HepG2 (cell line): Measurements from ENCODE around the gene RING1. TPM values are rescaled to one million over a fixed set of nuclear protein-coding genes. Genes with fewer than 3 reads are reported as not detected.

Experiments
- AHDC1 ChIP-seq: sonication (generic); formaldehyde crosslinking; IDR thresholded peaks from 2 replicates; pipeline ENCODE4 v1.5.1; 2020; ENCODE audit warnings: mild to moderate bottlenecking, missing genetic modification reagents, borderline replicate concordance
- FOXJ3 ChIP-seq: sonication (generic); formaldehyde crosslinking; IDR thresholded peaks from 2 replicates; pipeline ENCODE4 v1.4.0; 2020; ENCODE audit warnings: missing genetic modification reagents, mild to moderate bottlenecking, borderline replicate concordance
- HINFP ChIP-seq: sonication (generic); formaldehyde crosslinking; IDR thresholded peaks from 2 replicates; pipeline ENCODE4 v1.4.0; 2020; ENCODE audit warnings: low read depth, mild to moderate bottlenecking, missing genetic modification reagents
- PLSCR1 ChIP-seq: sonication (generic); formaldehyde crosslinking; IDR thresholded peaks from 2 replicates; pipeline ENCODE4 v1.5.0; 2020; ENCODE audit warnings: missing genetic modification reagents, mild to moderate bottlenecking, borderline replicate concordance
- POLR2AphosphoS5 ChIP-seq: IDR thresholded peaks from 2 replicates; pipeline ENCODE4 v1.6.1; 2012; ENCODE audit warnings: low read depth, low read length
- ZBED4 ChIP-seq: sonication (generic); formaldehyde crosslinking; IDR thresholded peaks from 2 replicates; pipeline ENCODE4 v1.4.0; 2020; ENCODE audit warnings: missing genetic modification reagents, borderline replicate concordance
- ZBTB34 ChIP-seq: sonication (generic); formaldehyde crosslinking; IDR thresholded peaks from 2 replicates; pipeline ENCODE4 v1.8.0; 2022; ENCODE audit warnings: mild to moderate bottlenecking, missing genetic modification reagents
- ZNF354B ChIP-seq: sonication (generic); formaldehyde crosslinking; IDR thresholded peaks from 2 replicates; pipeline ENCODE4 v1.8.0; 2022; ENCODE audit warnings: mild to moderate bottlenecking, missing genetic modification reagents
- ZNF549 ChIP-seq: sonication (generic); formaldehyde crosslinking; IDR thresholded peaks from 2 replicates; pipeline ENCODE4 v1.5.0; 2020; ENCODE audit warnings: missing genetic modification reagents
- ZNF557 ChIP-seq: sonication (generic); formaldehyde crosslinking; IDR thresholded peaks from 2 replicates; pipeline ENCODE4 v1.4.0; 2020; ENCODE audit warnings: missing genetic modification reagents
- ZNF598 ChIP-seq: sonication (generic); formaldehyde crosslinking; IDR thresholded peaks from 2 replicates; pipeline ENCODE4 v1.5.1; 2020; ENCODE audit warnings: mild to moderate bottlenecking, missing genetic modification reagents, borderline replicate concordance
- ZNF768 ChIP-seq: sonication (generic); formaldehyde crosslinking; IDR thresholded peaks from 2 replicates; pipeline ENCODE4 v1.4.0; 2020; ENCODE audit warnings: missing genetic modification reagents
- ZNF772 ChIP-seq: sonication (generic); formaldehyde crosslinking; IDR thresholded peaks from 2 replicates; pipeline ENCODE4 v1.5.0; 2020; ENCODE audit warnings: mild to moderate bottlenecking, missing genetic modification reagents
- polyA plus RNA-seq, 8 experiments: library from polyadenylated mRNA; depleted of rRNA in 3 of 8; stranded (reverse) in 7 of 8; unstranded in 1 of 8; fragments of >200 nt; fragmentation: Illumina TruSeq in 4 of 8; extraction: Trizol in 4 of 8; gene quantifications; 2 replicates each; pipeline versions ENCODE4 v1.2.1 to v1.2.3, GENCODE V29; 2011 to 2016; ENCODE audit warnings: low read depth in 4 of 8, missing spikeins in 1 of 8, mixed read lengths in 1 of 8; ENCODE audit not compliant: insufficient read depth in 1 of 8
- total RNA-seq, 5 experiments: library from RNA; depleted of rRNA; stranded (reverse); fragments of >200 nt; fragmentation: Illumina TruSeq; extraction: Trizol; gene quantifications; 2 replicates each; pipeline ENCODE4 v1.2.3, GENCODE V29; 2016; ENCODE audit warnings: low read depth in 1 of 5

Gene RING1
- total and polyA plus RNA-seq, 2 of the 13 experiments (the other 11 are each of a cell fraction or from before 2014, with no cell fraction given) = 23.9 to 33.6 TPM

GRCh38 chr6:33200219-33201146 lies 7.8 kb upstream of the RING1 start, which contains the start of the genes RXRB and SLC39A7 (continued):
- TF ChIP-seq AHDC1 (peak; percentile 51; the same call in 1 of the 2 replicates), FOXJ3 (CRISPR knock-in tag) (no peak), POLR2AphosphoS5 (peak; percentile 84), ZNF598 (CRISPR knock-in tag) (peak; percentile 46; the same call in 1 of the 2 replicates), ZBTB34 (CRISPR knock-in tag) (no peak; the same call in 1 of the 2 replicates), ZNF354B (no peak; the same call in 1 of the 2 replicates), HINFP (CRISPR knock-in tag) (peak; percentile 46; the same call in 1 of the 2 replicates), ZBED4 (CRISPR knock-in tag) (peak; percentile 56; the same call in 1 of the 2 replicates), ZNF768 (peak; percentile 72), PLSCR1 (CRISPR knock-in tag) (no peak), ZNF772 (CRISPR knock-in tag) (peak; percentile 4; the same call in 1 of the 2 replicates), ZNF549 (CRISPR knock-in tag) (0 out of 2 replicates have a peak, but pooled peaks have one; percentile 40), ZNF557 (CRISPR knock-in tag) (peak; percentile 81; the same call in 1 of the 2 replicates)
